ENCODE measurements around the gene SKA1.
"Not testable (repeated sequence)": the region's sequence is repeated elsewhere in the genome, so short reads cannot be mapped to it uniquely, and the experiment has no call there.

SKA1 gene

DNA sequence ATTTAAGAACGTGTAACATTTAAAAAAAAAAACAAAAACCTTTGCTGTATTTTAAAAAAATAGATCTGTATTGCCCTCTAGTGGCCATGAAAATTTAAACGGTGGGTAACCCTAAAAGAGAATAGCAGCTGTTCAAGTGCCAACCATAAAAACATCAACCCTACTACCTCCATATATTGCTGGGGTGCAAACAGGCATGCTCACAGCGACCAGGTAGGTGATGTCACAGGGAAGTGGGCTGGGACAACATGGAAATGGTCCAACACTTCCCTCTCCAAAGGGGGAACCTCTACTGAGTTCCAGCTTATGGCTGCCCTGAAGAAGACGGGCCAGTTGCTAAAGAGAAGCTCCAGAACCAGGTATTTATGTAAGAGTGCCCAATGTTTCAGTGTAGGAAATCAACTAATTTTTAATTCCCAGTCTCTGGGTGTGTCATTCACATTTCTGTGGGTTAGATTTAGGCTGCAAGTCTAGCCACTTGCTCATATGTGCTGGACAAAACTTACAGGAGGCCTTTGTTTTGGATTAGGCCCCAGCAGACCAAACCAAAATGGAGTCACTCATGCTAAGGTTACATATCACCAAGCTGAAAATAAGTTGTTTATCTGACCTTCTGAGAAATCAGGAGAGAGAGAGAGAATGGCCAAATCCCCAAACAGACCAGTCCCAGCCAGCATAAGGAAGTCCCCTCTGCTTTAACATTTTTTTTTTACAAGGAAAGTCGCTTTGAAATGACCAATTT lies 54.5 kb downstream of the SKA1 start:
- DNase-seq (ENCODE audit: low read depth in 2 of 2) = no peak

DNA sequence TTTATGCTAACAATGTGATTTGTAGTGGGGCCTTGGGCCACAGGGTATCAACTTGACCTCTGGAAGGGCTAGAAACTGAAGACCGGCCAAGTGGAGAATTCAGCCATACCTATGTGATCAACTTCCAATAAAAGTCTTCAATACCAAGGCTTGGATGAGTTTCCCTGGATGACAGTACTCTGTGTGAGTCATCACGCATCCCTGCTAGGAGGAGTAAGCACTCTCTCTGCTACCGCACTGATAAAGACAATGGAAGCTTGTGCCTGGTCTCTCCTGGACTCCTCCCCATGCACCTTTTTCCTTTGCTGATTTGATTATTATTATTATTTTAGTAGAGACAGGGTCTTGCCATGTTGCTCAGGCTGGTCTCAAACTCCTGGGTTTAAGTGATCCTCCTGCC lies 58.1 kb downstream of the SKA1 start:
- DNase-seq (ENCODE audit: low read depth in 2 of 2) = no peak

DNA sequence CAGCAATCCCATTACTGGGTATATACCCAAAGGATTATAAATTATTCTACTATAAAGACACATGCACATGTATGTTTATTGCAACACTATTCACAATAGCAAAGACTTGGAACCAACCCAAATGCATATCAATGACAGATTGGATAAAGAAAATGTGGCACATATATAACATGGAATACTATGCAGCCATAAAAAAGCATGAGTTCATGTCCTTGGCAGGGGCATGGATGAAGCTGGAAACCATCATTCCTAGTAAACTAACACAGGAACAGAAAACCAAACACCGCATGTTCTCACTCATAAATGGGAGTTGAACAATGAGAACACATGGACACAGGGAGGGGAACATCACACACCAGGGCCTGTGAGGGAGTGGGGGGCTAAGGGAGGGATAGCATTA lies 61.9 kb downstream of the SKA1 start:
- not testable (repeated sequence) for DNase-seq (ENCODE audit: low read depth in 2 of 2)

DNA sequence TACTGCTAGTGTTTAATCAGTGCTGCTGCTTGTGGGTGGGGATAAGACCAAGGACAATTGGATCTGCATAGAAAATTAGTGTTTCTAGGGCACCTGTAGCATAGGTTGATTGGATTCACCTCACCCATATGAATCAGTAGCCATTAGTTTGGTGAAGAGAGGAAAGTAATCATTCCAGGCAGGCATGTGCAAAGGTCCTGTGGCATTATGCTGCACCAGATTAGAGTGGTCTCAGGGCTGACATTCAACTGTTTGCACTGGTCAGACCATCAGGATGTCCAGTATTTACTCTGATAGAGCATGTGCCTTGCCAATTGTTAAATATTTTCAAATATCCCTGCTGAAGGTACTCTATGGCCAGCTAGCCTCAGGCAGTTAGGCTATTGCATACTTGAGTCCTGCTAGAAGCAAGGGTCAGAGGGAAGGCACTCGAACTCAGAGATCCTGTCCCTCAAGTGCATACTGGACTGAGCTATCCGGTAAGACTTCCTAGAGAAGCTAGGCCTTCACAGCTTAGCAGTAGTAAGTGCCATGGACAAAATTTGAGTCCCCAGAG lies 64.7 kb downstream of the SKA1 start:
- DNase-seq (ENCODE audit: low read depth in 2 of 2) = no peak

GRCh38 chr18:50441016-50441415 lies 66.2 kb downstream of the SKA1 start:
- no peak for DNase-seq (ENCODE audit: low read depth in 2 of 2)

DNA sequence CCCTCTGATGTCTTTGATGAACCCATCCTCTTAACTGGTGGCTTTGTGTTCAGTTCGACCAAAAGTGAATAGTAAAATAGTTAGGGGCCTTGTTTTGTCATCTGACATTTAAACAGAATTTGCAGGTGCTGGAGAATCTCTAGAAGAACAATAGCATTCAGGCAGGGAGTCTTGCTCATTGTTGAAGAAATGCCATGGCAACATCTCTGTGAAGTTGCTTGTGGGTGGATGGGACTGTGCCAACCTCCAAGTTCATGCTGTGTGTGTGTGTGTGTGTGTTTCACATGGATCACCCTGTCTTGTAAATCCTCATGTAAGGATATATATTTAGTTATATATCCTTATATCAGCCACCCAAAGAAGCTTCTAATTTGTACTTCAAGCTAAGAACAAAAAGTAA lies 66.7 kb downstream of the SKA1 start:
- DNase-seq (ENCODE audit: low read depth in 2 of 2) = no peak

Data from stimulated activated CD8-positive, alpha-beta memory T cell treated with anti-CD3 and anti-CD28 coated beads, Interleukin-15, amount 100 ng/mL, for 48 hours (primary cell).